ENCODE results near the gene PSME4.
"Not testable (repeated sequence)": the region's sequence is repeated elsewhere in the genome, so short reads cannot be mapped to it uniquely, and the experiment has no call there.

Gene PSME4

DNA sequence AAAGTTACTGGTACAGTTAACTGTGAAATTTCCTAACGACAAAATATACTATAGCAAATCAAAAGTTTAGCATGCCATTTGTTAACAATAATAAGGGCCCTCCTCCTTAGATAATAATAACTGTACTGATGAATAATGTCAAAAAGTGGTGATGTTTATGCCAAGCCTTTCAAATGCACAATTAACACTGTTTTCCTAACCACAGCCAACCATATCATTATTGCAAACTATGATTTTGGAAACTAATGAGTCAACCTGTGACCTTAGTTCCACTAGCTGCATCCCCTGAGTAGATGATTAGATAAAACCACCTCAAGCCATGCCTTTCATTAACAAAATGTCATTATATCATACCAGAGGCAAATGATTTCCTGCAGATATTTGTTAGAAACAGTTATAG lies 85.9 kb downstream of the PSME4 start:
- no peak for DNase-seq (ENCODE audit: low read depth in 3 of 3)

DNA sequence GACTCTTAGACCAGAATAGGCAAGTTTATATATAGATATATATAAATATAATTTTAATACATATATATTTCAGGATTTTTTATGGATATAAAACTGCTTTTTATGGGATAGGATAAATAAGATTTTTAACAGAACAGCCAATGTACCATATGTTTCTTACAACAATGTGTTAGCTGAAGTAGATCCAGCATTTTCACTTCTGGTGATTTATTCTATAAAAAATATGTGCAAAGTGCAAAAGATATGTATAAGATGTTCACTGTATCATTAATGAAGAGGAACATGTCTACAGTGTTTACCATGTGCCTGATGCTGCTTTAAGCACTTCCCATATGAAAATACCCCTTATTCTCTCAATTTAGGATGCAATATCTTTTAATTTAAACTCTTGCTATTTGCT lies 88.8 kb downstream of the PSME4 start:
- DNase-seq (ENCODE audit: low read depth in 3 of 3), result no peak

DNA sequence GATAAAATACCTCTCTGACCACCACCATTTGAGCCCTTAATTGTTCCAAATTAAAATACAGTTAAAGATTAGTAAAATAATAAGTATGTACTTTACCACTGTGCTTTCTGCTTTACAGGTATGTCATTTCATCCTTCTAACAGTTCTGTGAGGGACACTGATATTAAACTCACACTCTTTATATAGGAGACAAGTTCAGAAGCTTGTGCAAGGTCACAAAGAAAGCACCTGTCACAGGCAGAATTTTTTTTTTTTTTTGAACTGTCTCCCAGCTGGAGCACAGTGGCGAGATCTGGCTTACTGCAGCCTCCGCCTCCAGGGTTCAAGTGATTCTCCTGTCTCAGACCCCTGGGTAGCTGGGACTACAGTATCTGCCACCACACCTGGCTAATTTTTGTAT lies 89.4 kb downstream of the PSME4 start:
- no peak for DNase-seq (ENCODE audit: low read depth in 3 of 3)

DNA sequence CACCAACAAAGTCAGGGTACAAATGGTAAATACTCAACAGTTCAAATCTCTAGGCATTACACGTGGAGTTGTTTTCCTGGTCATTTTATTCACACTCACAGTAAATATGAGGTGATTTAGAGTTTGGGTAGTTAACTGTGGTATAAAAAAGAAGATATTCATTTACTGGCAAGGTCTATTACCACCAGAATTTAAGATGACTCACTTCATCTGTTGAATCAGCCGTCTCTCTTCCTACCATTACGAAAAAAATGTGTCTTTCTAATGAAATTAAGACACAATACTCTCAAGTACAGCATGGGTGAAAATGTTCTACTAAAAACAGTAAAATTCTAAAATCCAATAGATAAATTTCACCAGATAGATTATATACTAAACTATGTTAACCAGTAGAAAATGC lies 90.0 kb downstream of the PSME4 start:
- DNase-seq (ENCODE audit: low read depth in 3 of 3), result no peak

DNA sequence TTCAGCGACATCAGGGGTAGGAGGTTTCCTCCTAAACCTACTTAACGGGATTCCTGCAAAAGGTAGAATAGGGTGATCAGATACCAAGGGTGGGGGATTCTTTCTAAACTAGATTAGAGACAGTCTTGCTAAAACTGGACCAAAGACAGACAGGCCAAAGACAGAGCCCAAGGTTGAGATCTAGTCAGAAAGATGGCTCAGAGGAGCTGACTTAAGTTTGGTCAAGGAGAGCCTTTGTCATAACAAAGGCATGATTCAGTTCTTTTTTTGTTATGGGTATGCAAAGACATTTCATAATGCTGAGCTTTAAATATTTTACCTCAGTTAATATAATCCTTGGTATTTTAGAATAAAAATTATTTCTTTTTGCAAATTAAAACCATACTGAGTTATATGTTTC lies 93.2 kb downstream of the PSME4 start:
- no peak for DNase-seq (ENCODE audit: low read depth in 3 of 3)

DNA sequence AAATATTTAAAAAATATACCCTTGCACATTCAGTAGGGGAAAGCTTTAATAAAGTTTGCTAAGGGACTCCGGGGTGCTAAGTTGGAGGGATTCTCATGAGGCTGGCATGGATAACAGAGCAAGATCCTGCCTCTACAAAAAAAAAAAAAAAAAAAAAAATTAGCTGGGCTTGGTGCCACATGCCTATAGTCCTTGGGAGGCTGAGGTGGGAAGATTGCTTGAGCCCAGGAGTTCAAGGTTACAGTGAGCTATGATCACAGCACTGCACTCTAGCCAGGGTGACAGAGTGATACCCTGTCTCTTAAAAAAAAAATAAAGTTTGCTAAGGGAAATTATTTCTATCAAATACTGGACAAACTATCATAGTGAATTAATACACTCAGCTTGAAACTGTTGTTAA lies 93.7 kb downstream of the PSME4 start:
- no peak for DNase-seq (ENCODE audit: low read depth in 3 of 3)

DNA sequence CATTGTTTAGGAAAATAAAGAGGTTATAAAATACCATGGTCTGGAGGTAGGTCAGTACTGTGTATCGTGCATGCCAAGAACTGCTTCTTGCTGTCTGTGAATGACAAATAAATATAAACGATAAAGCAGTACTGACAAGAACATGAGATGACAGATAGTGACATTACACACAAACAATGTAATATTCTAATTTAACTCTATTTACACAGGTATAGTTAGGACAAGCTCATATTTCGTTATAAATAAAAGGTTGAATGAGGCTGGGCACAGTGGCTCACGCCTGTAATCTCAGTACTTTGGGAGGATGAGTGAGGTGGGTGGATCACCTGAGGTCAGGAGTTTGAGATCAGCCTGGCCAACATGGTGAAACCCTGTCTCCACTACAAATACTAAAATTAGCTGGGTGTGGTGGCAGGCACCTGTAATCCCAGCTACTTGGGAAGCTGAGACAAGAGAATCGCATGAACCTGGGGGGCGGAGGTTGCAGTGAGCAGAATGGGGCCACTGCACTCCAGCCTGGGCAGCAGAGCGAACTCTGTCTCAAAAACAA lies 96.3 kb downstream of the PSME4 start:
- no peak for DNase-seq (ENCODE audit: low read depth in 3 of 3)

DNA sequence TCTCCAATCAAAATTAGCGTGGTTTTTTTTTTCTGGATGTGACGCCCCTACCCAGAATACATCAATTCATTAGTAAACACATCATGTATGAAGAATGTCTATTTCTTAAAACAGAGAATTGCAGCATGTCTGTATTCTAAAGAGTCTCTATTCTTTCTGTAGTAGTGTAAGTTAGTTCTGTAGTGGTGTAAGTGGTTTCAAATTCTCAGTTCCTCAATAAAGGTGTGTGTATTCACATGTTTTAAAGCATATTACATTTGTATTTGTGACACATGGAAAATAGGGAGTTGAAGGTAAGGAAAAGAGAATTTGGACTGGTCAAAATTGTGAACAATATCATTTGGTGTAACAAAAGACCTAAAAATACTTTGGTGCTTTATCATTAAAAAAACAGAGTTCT lies 103.0 kb downstream of the PSME4 start:
- DNase-seq (ENCODE audit: low read depth in 3 of 3), result no peak

DNA sequence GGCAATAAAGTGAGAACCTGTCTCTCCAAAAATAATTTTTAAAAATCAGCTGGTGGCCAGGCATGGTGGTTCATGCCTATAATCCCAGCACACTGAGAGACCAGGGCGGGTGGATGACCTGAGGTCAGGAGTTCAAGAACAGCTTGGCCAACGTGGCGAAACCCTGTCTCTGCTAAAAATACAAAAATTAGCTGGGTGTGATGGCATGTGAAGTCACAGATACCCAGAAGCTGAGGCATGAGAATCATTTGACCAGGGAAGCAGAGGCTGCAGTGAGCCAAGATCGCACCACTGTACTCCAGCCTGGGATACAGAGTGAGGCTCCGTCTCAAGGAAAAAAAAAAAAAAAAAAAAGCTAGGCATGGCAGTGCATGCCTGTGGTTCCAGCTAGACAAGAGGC lies 103.6 kb downstream of the PSME4 start:
- no peak for DNase-seq (ENCODE audit: low read depth in 3 of 3)

DNA sequence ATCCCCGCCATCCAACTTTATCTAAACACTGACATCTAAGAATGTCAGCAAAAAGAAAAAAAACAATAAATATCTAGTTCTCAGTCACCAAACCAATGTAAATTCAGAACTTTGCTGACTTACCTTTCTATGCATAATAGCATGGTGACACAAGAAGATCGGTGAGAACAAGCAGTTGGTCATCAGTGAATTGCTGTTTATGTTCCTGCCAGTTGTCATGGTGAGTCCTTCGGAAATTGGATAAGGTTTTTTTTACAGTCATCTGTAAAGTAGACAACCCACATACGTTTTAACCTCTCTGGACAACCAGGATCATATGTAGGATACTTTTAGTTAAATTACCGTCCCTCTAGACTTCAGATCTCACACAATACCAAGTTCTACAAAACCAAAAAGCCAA lies 104.8 kb downstream of the PSME4 start:
- no peak for DNase-seq (ENCODE audit: low read depth in 3 of 3)

DNA sequence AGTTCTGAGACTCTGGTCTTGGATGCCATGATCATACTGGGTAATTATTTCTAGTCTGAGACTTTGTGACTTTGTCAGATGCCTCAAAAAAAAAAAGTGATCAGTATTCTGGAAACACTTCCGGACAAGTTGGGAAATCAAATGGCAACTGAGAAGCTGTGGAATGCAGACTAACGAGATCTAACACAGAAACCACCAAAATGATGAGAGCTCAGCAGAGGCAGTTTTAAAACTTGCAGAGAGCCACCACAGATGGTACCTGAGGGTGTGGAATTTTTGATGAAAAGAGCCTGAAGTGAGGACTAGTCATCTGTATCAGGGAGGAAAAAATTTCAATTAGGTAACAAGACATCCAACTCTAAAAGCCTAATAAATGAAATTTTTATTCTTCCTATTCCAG lies 105.5 kb downstream of the PSME4 start:
- no peak for DNase-seq (ENCODE audit: low read depth in 3 of 3)

DNA sequence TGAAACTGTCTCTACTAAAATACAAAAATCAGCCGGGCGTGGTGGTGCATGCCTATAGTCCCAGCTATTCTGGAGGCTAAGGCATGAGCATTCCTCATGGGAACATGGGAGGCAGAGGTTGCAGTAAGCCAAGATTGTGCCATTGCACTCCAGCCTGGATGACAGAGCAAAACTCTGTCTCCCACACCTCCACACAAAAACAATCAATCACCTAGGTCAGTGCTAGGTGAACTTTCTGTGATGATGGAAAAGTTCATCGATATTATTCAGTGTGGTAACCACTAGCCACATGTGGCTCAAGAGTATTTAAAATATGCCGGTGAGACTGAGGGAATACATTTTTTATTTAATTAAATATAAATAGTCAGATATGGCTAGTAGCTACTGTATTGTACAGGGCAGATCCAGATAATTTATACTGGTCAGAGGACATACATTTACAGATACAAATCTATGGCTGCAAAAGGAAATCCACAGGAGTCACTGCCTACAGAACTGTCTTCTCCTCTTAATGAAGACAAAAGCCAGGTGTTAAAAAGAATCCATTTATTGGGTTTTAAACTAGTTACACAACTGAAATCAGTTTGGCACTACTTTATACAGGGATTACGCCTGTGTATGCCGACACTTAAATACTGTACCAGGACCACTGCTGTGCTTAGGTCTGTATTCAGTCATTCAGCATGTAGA lies 107.1 kb downstream of the PSME4 start:
- DNase-seq (ENCODE audit: low read depth in 3 of 3), result no peak

DNA sequence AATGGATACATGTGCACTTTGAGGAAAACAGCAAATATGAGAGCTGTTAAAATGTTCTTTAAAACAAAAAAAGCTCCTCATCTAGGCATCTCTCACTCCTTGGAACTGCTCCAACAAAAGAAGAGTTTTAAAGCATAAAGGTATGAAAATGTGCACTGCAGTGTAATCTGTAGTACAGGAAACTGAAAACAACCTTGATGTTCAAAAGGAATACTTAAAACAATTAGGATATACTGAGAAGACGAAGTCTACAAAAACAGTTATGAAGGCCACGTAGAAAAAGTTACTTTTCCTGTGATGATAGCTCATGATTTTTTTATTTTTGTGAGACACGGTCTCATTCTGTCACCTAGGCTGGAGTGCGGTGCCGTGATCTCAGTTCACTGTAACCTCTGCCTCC lies 109.0 kb downstream of the PSME4 start:
- no peak for DNase-seq (ENCODE audit: low read depth in 3 of 3)

DNA sequence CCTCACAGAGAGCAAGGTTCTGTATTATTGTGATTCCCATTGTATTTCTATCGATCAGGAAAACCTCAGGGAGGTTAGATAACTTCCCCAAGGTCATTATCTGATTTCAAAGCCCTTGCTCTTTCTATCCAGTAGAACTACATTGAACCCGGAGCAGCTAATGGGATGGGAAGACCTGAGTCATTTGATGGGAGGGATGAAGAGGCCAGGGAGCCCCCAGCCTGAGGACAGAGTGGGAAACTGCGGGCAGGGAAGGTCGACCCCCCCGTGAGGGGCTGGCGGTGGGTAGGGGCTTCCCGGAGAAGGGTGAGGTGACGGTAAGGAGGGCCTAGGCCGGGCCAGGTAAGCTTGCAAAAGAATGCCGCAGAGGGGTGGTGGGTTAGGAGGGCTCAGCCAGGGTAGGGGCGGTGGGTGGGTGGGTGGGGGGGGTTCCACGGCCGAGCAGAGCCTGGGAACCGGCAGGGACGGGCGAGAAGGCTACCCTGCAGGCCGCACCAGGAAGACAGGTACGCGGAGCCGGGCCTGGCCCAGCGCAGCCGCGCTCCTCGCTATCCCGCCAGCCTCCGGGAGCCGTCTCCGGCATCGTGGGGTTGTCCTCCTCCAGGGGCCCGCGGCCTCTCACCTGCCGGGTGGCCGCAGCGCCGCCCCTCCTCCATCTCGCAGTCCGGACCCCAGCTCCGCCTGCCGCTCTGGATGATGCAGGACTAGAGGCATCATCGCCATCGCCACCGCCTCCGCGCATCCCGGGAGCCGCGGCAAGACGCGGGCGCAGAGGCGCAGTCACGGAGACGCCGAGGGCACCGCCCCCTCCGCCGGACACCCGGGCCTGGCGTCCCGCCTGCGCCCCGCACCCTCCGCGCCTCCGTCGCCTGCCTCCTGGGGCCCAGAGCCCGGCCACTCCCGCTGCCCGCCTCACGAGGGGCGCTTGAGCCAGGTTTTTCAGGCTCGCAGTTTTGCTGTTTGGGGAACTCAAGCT lies 111.3 kb downstream of the PSME4 start, which contains the start of gene GPR75:
TSS of gene GPR75 (minus strand) at position 762 of the 976 bp plus-strand sequence. CDS start 5,211 bp downstream, outside the sequence.
- DNase-seq (ENCODE audit: low read depth in 3 of 3), result no peak

DNA sequence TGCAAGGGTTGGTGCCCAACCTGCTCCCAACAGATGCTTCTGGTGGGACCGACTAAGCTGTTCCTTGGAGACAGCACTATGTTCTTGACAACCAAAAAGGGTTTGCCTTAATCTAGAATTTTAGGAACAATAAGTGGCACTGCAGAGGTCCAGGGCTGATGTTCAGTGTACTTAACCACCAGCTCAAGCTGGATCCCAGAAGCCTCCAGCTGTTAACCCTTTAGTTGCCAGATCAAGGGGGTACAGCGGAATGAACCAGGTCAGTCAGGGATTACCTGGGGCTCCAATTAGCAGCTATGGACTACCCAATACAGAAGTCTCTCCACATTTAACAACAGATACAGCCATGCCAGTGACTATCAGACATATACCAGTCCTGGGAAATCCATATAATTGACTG lies 114.5 kb downstream of the PSME4 start:
- DNase-seq (ENCODE audit: low read depth in 3 of 3), result no peak

DNA sequence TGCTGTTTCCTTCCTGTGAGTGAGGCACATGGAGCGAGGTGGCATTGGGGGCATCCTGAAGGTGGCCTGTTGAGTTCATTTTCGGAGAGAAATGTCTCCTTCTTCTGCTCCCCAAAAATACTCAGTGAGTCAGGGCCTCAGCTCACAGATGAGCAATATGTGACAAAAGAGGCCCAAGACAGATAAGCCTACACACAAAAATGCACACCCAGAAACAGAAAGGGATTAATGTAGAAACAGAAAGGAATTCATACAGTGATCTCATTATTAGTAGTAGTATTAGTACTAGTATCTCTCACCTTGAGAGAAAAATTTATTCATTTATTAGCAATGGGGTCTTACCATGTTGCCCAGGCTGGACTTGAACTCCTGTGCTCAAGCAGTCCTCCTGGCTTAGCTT lies 116.1 kb downstream of the PSME4 start:
- no peak for DNase-seq (ENCODE audit: low read depth in 3 of 3)

DNA sequence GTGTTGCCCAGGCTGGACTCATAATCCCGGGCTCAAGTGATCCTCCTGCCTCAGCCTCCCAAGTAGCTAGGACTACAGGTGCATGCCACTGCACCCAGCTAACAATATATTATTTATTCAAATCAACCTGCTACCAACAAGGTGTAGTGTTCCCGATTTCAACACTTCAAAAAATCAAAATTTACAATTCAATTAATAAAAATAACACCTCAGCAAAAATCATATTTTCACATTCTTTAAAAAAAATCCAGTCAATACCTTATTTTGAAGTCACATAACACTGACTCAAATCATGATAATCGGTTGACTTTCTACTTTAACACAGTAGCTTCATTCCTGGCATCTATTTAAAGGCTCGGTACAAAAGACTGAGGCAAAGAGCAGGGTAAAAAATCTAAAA lies 118.3 kb downstream of the PSME4 start:
- DNase-seq (ENCODE audit: low read depth in 3 of 3), result no peak

DNA sequence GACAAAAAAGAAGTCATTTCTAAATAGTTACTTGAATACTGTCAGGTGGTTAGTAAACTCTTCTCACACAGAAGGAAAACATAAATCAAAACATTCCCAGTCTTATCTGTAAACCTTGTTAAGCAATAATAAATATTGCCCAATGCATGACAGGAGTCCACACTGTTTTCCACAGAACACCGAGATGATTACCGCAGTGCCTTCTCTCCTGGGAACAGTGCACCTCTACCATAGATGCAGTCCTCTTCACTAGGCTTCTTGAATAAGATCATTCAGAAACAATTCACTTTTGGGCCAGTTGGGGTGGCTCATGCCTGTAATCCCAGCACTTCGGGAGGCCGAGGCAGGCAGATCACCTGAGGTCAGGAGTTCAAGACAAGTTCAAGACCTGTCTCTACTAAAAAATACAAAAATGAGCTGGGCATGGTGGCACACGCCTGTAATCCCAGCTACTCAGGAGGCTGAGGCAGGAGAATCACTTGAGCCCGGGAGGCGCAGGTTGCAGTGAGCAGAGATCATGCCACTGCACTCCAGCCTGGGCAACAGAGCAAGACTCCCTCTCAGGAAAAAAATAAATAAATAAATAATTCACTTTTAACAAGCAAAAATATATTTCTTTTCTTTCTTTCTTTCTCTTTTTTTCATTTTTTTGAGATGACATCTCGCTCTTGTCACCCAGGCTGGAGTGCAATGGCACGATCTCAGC lies 119.6 kb downstream of the PSME4 start:
- DNase-seq (ENCODE audit: low read depth in 3 of 3), result not testable (repeated sequence)

DNA sequence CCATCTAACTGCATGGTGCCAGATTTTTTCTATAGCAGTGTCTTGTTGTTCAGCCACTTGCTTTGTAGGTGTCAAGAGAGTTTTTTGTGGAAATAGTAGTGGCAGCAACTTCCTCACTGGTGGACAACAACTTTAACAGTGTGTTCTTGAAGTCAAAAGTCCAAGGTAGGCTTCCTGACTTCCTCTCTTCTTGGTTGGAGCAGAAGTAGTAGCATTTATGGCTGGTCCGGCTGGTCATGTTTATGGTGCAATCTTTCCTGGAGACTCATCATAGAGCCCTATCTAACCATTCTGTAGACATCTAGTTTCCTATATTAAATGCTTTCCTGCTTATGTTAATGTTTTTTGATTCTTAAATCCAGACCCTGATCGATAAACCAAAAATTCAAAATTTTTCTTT lies 122.7 kb downstream of the PSME4 start:
- no peak for DNase-seq (ENCODE audit: low read depth in 3 of 3)

DNA sequence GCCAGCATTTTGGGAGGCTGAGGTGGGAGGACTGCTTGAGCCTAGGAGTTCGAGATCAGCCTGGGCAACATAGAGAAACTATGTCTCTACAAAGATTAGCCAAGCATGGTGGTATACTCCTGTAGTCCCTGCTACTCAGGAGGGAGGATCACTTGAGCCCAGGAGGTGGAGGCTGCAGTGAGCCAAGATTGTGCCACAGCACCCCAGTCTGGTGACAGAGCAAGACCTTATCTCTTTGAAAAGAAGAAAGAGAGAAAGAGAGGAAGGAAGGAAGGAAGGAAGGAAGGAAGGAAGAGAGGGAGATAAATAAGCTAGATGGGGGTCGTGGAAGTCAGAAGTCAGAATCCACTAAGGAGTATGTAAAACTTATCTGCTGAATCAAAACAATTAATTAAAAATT lies 127.2 kb downstream of the PSME4 start:
- DNase-seq (ENCODE audit: low read depth in 3 of 3), result no peak

DNA sequence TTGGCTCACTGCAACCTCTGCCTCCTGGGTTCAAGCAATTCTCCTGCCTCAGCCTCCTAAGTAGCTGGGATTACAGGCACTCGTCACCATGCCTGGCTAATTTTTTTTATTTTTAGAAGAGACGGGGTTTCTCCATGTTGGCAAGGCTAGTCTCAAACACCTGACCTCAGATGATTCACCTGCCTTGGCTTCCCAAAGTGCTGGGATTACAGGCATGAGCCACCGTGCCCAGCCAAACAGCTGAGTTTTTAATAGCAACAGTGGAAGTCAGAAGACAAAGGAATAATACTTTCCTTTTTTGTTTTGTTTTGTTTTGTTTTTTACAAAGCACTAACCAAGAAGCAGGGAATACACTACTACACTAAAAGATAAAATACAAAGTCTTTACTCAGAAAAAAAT lies 127.9 kb downstream of the PSME4 start:
- DNase-seq (ENCODE audit: low read depth in 3 of 3), result no peak

DNA sequence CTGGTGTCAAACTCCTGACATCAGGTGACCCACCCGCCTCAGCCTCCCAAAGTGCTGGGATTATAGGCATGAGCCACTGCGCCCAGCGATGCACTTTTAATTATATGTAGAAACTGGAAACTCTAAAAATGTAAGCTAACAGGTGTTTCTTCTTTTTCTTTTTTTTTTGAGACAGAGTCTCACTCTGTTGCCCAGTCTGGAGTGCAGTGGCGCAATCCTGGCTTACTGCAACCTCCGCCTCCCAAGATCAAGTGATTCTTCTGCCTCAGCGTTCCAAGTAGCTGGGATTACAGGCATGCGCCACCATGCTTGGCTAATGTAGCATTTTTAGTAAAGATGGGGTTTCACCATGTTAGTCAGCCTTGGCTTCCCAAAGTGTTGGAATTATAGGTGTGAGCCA lies 129.1 kb downstream of the PSME4 start:
- not testable (repeated sequence) for DNase-seq (ENCODE audit: low read depth in 3 of 3)
